Stimulated activated CD8-positive, alpha-beta memory T cell treated with anti-CD3 and anti-CD28 coated beads, Interleukin-4, amount 100 ng/mL, for 24 hours (primary cell): Measurements from ENCODE around the gene MYLIP.
A peak's percentile ranks its signal among the peaks of the same experiment; 100 is the strongest.

Source experiments
- DNase-seq: peaks from one replicate; pipeline ENCODE4 v3.0.0-alpha.2; 2020; ENCODE audit warnings: low read depth

The MYLIP gene

DNA sequence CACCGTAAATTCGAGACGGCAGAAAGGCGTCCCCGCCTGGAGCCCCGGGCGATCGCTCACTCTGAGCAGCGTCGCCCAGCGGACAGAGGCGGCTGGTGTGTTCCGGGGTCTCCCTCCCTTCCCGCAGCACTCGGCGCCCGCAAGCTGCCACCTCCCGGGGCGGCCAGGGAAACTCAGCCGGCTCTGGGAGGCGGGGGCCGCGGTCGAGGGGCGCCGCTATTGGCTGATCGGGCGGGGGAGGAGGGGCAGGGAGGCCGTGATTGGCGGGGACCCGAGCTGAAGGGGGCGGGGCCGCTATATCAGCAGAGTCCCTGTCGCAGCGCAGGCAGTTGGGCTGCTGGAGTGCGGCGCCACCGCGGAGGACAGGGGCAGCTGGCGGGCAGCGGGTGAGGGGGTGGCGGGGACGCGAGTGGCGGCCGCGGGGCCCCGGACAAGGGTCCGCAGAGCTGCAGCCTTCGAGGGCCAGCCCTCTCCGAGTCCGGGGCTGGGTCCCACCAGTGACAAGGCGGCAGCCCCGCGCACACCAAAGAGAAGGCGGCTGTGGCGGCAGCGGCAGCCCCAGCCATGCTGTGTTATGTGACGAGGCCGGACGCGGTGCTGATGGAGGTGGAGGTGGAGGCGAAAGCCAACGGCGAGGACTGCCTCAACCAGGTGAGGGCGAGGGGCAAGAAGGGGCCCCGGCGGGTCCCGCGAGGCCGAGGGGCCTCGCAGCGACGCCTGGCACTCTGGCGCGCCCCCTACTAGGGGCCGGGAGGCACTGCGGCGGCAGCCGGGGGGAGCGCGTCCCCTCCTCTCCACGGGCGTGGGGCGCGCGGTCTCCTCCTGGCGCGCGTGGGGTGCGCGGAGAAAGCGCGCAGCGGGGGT lies at the start of gene MYLIP:
MYLIP (plus strand) TSS at position 328 of the 864 bp plus-strand sequence; CDS start at position 565, 237 bp downstream.
- peak; percentile 94 for DNase-seq

DNA sequence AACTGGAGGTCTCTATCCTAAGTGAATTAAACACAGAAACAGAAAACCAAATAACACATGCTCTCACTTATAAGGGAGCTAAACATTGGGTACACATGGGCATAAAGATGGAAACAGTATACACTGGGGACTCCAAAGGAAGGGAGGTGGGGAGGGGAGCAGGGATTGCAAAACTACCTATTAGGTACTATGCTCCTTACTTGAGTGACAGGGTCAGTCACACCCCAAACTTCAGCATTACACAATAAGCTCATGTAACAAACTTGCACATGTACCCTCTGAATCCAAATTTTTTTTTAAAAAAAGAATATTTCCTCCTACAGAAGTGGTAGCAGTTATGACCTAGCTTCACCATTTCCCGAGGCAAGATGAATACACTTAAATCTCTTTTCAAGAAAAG lies 49.5 kb upstream of the MYLIP start:
- no peak for DNase-seq

DNA sequence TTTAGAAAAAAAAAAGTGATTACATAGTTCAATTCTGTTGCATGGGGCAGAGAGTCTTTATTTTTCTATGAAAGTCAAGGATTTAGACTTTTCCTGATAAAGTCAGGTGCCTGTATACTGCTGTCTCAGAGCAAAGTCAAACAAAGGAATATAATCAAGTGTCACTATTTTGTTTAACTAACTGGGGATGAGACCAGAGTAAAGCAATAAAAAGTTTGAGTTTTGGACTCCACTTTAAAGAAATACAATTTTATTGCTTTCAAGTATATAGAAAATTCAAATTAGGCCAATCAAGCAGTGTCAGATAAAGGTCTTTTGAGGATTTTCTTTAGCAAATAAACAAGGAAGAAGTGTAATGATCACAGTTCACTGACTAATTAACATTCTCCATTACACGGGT lies 48.7 kb upstream of the MYLIP start:
- no peak for DNase-seq

DNA sequence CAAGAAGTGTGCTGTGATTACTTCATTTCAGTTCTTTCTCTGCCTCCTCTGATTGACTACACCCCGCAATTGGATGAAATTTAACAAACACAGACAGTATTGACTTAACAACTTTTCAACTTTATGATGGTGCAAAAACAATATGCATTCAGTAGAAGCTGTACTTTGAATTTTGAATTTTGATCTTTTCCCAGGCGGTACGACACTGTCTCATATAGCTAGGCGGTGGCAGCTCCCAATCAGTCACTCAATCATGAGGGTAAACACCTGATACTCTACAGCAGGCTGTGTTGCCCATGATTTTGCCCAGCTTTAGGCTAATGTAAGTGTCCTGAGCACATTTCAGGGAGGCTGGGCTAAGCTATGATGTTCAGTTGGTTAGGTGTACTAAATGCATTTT lies 47.6 kb upstream of the MYLIP start:
- no peak for DNase-seq

DNA sequence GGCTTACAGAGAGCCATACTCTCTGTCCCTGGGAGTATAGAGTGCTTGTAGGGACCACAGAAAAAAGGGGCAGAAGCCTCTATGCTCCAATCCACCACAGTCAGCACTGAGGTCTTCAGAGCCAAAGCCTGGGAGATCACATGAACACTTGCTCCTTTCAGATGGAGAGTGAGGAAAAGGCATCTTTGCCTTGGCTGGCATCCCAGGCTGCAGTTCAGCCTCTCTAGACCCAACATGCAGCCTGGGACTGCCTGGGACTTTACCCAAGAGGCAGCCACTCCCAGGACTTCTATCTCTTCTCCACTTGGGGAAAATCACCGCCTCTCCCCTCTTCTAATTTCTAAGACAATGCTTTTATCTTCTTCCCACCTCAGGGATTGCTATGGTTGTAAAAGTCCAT lies 46.5 kb upstream of the MYLIP start:
- DNase-seq, result no peak

DNA sequence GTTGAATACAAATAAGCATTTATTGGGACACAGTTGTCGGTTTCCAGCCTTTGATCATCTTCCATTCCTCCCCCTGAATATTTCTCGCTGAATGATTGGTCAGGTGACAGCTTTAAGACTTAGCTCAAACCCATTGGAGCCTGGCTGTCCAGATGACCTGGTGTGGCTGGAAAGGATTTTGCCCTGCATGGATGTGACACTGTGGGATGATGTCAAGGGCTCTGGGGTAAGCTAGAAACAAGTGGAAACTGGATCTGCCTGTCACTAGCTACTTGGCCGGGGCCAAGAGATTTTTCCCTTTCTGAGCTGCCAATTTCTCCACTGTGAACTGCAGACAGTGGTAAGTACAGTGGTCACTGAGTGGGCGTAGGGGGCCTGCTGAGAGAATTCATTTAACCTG lies 41.9 kb upstream of the MYLIP start:
- DNase-seq, result no peak

DNA sequence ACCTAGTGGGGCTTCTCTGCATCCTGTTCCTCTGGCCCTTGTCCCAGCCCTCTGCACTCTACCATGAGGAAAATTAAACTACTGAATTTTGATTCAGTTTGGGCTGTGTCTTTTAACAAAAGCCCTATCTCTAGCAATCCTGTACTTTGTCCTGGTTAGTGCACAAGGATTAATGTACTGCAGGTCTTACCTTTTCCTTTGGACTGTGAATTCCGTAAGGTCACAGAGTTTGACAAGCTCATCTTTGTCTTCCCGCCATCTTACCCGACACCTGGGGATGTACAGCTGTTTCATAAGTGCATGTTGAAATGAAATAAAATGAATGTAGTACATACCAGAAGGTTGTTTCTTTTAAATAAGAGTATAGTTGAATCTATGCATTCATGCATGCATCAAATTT lies 41.5 kb upstream of the MYLIP start:
- DNase-seq, result no peak

DNA sequence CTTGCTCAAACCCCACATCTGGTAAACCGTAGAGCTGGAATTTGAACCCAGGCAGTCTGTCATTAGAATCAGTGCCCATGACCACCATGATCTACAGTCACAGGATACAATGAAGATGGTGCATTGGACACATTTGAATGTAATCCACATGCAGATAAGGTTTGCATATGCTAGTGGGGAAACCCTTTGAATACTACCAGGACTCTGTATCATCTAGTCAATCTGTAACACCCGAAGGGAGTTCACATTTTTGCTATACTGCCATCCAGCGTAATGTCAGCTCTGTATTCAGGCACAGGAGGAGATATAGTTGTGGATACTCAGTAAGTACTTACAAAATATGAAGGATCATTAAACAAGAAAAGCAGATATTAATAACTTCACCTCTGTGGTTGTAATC lies 40.5 kb upstream of the MYLIP start:
- no peak for DNase-seq

DNA sequence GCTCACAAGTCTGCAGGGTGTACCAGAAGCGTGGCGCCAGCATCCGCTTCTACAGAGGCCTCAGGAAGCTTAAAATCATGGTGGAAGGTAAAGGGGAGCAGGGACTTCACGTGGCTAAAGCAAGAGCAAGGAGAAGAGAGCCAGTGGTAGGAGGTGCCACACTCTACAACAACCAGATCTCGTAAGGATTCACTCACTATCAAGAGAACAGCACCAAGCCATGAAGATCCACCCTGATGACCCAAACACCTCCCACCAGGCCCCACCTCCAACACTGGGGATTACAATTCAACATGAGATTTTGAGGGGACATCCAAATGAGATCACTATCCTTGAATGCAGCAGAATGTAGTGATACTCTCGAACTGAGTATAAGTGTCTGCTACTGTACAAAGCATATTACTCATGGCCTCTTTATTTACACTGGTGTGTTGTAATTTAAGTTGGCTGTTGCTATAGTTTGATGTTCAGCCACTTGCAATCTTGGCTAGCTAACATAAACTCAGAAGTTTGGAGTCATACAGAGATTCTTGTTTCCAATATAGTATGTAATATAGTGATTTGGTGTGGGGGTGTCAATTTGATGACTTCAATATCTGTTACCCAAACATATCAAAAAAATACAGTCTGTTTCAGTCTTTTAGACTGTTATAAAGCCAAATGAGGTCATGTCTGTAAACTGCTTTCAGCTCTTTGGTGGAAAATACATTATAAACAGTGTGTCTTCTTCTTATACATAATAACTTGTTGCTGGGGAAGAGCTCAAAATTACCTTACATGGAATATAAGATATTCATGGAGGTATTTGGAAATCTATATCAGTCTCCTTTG lies 39.4 kb upstream of the MYLIP start:
- DNase-seq, result no peak

DNA sequence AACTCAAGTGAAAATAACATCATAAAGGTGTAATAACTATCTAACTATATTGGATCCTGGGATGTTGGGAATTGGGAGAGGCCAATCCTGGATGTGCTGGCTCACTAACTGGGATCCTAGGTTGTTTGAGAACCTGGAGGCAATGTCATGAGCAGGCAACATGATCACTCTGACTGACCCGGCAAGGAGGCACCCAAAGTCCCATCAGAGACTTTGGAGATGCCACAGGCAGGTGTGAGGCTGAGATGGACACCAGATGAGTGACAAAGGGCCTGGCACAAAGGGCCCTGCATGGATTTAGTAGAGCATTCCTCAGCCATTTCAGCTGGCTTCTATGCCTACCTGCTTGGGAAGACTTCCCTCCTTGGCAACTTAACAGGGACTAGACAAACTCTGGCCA lies 38.4 kb upstream of the MYLIP start:
- DNase-seq, result no peak

DNA sequence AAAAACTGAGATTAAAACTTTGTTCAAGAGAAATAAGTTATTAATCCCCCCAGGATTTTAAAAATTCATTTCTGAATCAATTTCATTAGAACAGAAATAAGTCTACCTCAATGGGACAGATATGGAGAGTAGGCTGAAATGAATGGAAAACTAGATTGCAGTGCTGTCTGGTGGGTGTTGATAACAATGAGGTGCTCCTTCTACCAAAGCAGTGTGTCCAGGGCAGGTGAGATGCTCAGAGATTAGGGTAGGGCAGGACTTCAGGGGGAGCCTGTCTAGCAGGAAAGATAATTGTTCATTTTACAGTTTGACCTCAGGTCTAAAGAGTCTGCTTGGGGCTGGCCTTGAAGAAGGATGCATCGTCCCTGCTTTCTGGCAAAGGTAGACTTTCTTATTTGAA lies 38.0 kb upstream of the MYLIP start:
- no peak for DNase-seq

DNA sequence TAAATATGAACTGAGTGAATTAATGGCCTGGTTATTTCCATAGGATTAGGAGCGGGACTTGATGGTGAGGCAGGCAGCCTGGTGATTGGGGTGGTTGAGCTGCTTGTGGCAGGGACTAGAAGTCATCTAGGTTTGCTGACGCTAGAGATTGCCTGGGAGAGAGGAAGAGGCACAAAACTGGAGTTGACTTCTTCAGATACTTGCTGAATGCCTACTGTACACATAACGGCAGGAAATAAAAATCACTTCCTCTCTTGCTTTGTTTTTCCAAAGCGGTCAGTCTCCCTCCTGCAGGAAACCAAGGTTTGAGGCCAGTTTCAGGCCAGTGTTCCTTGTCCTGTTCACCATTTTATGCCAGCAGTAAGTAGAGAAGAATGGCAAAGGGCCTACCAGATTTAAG lies 36.7 kb upstream of the MYLIP start:
- no peak for DNase-seq

DNA sequence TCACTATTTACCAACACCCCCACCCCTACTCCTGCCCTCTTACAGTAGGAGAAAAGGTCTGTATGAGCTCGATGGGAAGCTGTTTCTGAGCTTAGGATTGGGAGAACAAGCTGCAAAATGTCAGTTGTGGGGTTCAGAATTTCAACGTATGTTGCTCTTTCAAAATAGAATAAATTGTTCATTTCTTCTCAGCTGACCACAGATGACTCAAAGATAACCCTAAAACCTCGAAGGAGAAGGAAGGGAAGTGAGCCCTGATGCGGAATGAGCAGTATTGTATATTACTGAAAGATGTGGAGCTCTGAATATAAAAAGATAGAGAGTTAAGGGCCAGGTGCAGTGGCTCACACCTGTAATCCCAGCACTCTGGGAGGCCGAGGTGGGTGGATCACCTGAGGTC lies 35.9 kb upstream of the MYLIP start:
- no peak for DNase-seq

DNA sequence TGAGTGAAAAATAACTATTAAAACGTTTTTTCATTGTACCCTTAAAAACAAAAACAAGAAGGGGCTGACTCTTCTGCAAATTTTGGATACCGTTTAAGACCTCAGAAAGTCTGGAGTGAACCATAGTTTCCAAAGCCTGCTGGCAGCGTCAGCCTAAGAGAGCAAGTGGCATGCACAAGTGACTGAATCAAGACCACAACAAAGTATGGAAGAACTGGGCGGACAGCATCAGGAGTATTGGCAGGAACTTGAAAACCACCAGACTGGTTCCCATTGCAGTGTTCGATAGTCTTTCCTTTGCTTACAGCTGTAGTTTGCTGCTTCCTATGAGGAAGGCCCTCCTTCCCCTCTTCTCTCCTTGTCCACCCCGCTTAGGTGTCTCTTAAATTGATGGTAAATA lies 33.7 kb upstream of the MYLIP start:
- DNase-seq, result no peak

DNA sequence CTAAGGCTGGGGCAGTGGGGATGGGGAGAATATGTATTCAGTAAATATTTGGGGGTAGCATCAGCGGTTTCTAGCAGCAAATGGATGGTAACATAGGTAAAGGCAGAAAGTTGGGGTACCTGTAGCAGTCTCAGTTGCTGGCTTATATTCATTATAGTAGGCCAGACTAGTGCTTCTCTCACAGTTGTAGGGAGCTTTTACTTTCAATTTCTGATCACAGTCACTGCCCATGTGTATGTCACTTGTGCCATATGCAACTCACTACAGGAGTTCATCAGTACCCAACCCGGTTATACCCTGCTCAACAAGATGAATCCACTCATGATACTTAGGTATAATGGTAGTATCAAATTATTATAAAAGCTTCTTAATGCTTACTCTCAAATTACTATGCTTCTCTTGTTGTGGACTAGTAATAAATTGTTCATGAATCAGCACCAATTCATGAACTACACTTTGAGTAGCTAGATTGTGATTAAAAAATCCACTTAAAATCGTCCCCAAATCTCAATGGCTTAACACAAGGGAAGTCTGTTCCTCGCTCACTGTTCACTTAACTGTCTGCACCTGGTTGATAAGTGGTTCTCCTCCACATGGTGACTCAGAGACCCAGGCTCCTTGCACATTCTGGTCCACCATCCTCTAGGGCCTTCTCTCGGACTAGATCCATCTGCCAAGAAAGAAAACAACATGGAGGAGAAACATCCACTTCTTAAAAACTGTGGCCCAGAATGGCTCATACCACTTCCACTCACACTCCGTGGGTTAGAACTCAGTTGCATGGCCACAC lies 31.3 kb upstream of the MYLIP start:
- no peak for DNase-seq

DNA sequence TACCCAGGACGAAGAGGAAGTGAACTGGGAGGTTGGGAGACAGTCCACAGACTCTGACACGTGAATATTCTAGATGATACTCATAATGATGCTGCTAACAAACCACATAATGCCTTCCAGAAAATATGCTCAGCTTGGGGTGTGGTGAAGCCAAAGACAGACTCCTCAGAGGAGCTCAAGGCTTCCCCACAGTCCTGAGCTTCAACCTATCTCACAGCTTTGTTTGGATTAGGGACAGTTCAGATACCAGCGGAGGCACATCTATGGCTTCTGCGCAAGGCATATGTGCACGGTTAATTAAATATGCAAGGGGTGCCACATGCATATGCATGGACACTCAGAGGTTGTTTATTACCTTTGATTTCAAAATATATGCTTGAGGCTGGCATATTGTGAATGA lies 30.7 kb upstream of the MYLIP start:
- no peak for DNase-seq

DNA sequence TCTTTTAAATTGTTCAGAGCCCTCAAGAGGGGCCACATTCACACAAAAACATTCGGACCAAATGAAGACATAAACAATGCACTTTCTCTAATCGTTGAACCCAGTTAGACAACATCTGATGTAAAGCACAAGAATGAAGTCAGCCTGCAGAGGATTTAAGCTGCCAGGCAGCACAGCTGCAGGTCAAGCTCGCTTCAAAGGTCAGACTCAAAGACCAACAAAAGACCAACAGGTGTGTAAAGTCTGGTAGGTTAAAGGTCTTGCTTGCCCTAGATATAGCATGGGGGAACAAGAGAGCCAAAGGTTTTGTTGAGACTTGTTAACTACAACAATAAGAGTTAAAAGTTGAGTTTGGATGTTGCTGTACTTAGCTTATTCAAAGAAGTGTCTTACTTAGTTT lies 26.7 kb upstream of the MYLIP start:
- no peak for DNase-seq

DNA sequence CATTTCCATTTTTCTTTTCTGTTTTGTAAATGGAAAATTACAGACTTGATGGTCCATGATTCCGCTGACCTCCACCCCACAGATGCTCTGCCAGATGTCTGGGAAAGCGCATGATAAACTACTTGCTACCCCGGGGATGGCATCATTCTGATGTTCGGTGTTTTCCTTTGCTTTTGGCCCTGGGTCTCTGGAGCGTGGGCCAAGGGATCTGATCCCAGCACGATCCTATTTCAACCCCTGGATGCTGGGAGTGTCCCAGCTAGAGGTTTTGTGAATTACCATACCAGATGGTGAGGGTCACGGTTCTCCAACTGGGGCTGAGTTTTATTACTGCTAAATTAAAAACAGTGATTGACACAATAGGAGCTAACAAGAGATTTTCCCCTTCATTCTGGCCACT lies 25.2 kb upstream of the MYLIP start:
- no peak for DNase-seq

DNA sequence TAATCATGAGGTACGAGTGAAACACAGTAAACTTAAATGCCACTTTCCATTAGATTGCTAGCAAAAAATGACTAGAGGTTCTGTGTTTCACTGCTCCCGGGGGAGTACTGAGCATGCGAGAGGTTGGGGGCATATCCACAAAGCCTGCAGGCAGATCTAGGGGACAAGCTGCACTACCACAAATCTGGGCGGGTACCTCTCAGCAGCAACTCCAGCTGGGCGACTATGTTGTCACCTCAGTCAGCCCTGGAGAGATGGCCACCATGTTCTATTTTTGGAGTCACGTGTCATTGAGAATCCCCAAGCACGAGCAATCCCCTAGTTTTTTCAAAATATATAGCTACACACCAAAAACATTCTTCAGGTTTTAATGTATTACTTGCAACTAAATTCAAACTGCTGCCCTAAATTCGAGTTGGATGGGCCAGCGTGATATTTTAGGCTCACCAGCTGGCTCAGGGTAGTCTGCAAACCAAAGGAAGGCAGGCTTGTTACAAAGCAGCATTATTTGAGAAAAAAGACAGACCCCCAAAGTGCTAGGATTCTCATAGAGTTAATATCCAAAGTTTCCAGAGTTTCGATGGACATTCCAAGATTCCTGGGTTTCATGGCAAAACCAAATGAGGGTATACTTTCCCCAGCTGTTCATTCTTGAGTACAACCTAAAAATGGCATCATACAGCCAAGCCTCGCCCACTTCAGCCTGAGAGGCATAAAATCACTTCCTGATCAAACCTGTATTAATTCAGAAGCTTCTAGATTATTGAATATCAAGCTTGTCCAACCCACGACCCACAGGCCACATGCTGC lies 24.1 kb upstream of the MYLIP start:
- DNase-seq, result no peak

DNA sequence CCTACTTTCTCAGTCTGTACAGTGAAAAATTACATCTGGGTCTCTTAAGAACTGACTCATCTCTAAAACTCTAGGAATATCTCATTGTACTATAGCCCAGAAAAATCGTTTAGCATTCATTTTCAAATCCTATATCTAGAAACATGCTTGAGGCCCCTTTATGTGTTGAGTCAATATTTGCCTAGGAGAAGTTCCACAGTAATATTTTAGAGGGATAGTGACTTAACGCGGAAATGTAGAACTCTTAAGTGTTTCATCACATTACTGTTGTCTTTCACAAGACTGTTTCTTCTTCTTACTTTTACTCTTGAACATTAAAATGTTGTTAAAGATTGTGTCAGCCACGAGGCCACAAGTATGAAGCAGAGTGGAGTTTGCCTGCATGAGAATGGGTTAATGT lies 23.0 kb upstream of the MYLIP start:
- DNase-seq, result no peak

DNA sequence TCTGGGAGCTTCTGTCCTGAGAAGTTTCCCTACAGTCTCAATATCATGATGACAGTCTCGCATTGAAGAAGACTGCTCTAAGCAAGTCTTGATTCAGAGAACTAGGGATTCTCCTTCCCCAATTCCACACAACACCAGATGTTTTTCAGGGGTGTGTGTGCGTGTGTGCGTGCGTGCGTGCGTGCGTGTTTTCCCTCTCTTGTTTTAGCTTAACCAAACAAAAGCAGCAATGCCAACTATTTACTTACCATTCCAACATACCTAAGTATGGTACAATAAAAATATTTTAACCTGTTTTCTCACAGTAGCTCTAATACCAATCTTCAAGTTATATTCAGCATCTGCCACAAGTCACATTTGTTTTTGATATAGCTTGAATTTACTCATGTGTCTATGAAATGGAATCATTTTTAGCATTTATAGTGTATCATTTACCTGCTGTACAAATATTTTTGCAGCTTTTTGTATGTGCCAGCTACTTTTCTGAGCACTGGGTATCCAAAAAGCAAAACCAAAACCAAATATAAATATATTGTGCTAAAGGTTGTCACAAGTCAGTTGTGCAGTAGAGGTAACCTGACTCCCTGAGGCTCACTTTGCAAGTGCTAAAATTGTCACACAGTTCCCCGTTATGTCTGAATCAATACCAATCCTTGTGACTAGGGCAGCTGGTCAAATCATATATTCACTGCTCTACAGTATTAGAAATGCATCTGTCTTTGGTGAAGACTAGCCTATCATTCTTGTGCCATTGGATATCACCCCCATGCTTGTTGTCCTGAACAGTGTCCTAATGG lies 21.7 kb upstream of the MYLIP start:
- DNase-seq, result no peak
